T1000 (cell line): Measurements from ENCODE around the gene TNPO1.
A peak's percentile ranks its signal among the peaks of the same experiment; 100 is the strongest.
"Not testable (repeated sequence)": the region's sequence is repeated elsewhere in the genome, so short reads cannot be mapped to it uniquely, and the experiment has no call there.

Experiments used
- DNase-seq: peaks from one replicate; lab custom pipeline; 2025; ENCODE audit warnings: mixed read lengths; lab: John Stamatoyannopoulos, UW

TNPO1 gene

GRCh38 chr5:72816284-72817075 lies at the start of gene TNPO1:
Gene TNPO1, plus strand, starts transcription at chr5:72816661. Its CDS starts 77 bp downstream, at chr5:72816738.
- peak; percentile 85 for DNase-seq

- DNase-seq: no peak
Measured at GRCh38 chr5:72767289-72768010, 49.0 kb upstream of the TNPO1 start.

- DNase-seq: no peak
Measured at GRCh38 chr5:72770266-72770665, 46.2 kb upstream of the TNPO1 start.

GRCh38 chr5:72776684-72777083 lies 39.8 kb upstream of the TNPO1 start:
- DNase-seq: no peak

GRCh38 chr5:72779520-72779919 lies 36.9 kb upstream of the TNPO1 start:
- no peak for DNase-seq

- no peak for DNase-seq
Measured at GRCh38 chr5:72783354-72783753, 33.1 kb upstream of the TNPO1 start.

- no peak for DNase-seq
Measured at GRCh38 chr5:72784129-72784528, 32.3 kb upstream of the TNPO1 start.

- DNase-seq: no peak
Measured at GRCh38 chr5:72785801-72786200, 30.7 kb upstream of the TNPO1 start.

- no peak for DNase-seq
Measured at GRCh38 chr5:72786676-72787075, 29.8 kb upstream of the TNPO1 start.

- no peak for DNase-seq
Measured at GRCh38 chr5:72788866-72789505, 27.5 kb upstream of the TNPO1 start.

GRCh38 chr5:72790186-72790585 lies 26.3 kb upstream of the TNPO1 start:
- DNase-seq: no peak

- DNase-seq: not testable (repeated sequence)
Measured at GRCh38 chr5:72792662-72793061, 23.8 kb upstream of the TNPO1 start.

- DNase-seq: no peak
Measured at GRCh38 chr5:72796001-72796400, 20.5 kb upstream of the TNPO1 start.

GRCh38 chr5:72799721-72800120 lies 16.7 kb upstream of the TNPO1 start:
- DNase-seq: no peak

- DNase-seq: not testable (repeated sequence)
Measured at GRCh38 chr5:72808637-72809036, 7.8 kb upstream of the TNPO1 start.

GRCh38 chr5:72811849-72812248 lies 4.6 kb upstream of the TNPO1 start:
- no peak for DNase-seq

GRCh38 chr5:72812488-72812887 lies 4.0 kb upstream of the TNPO1 start:
- no peak for DNase-seq

GRCh38 chr5:72814104-72814503 lies 2.4 kb upstream of the TNPO1 start:
- DNase-seq: no peak

GRCh38 chr5:72814864-72815263 lies 1.6 kb upstream of the TNPO1 start:
- DNase-seq: no peak

GRCh38 chr5:72815580-72816283 lies 729 bp upstream of the TNPO1 start:
- no peak for DNase-seq

GRCh38 chr5:72817076-72817481 lies 618 bp downstream of the TNPO1 start:
- DNase-seq: no peak

GRCh38 chr5:72817671-72818266 lies 1.3 kb downstream of the TNPO1 start:
- no peak for DNase-seq
